Endothelial cell of umbilical vein (primary cell): ENCODE results near the gene MACROD2. TPM values are rescaled to one million over a fixed set of nuclear protein-coding genes. Genes with fewer than 3 reads are reported as not detected.

Source experiments
- BruUV-seq: library from RNA; stranded (reverse); fragments of 400-500 nt; replicated peaks from 2 replicates; lab custom pipeline; 2021; lab: Mats Ljungman, UMichigan
- CTCF ChIA-PET: fragments of 300-600, 350-600 bp; sonication (Branson Sonifier 250); formaldehyde crosslinking; loops from one replicate; lab custom pipeline; 2021; ENCODE audit warnings: antibody characterized with exemption, inconsistent platforms; lab: Charles Lee
- POLR2A ChIA-PET: fragments of 300-600, 350-600 bp; sonication (Branson Sonifier 250); formaldehyde crosslinking; loops from one replicate; lab custom pipeline; 2021; ENCODE audit warnings: antibody characterized with exemption, inconsistent platforms; lab: Charles Lee
- DNase-seq: peaks from one replicate; pipeline ENCODE4 v3.0.0-alpha.2; 2011; ENCODE audit warnings: low read depth, low spot score
- FAIRE-seq: peaks from 2 replicates; lab custom pipeline; 2011; peaks lifted over from hg19 to GRCh38; lab: Jason Lieb, UNC
- H2AFZ ChIP-seq: 2 replicates; pipeline ENCODE4 v1.6.0; 2012; ENCODE audit warnings: low read depth, low read length, control low read depth, inconsistent platforms
- H3K27ac ChIP-seq: 2 replicates; pipeline ENCODE4 v1.5.1; 2011; ENCODE audit warnings: low read depth, mild to moderate bottlenecking, control low read depth, low read length, moderate library complexity; ENCODE audit not compliant: insufficient read depth
- H3K27me3 ChIP-seq, 2 experiments: 2 replicates each; pipeline versions ENCODE4 v1.6.0 to v1.6.1; 2011; ENCODE audit warnings: low read length in 2 of 2, mixed read lengths in 1 of 2; ENCODE audit not compliant: control insufficient read depth in 2 of 2, insufficient read depth in 2 of 2
- H3K36me3 ChIP-seq, 2 experiments: 2 replicates in 1 of 2; 3 replicates in 1 of 2; pipeline ENCODE4 v1.5.1; 2011; ENCODE audit warnings: low read length in 2 of 2, mild to moderate bottlenecking in 1 of 2, moderate library complexity in 1 of 2; ENCODE audit not compliant: control insufficient read depth in 2 of 2, insufficient read depth in 2 of 2; ENCODE audit errors: extremely low read depth in 1 of 2
- H3K4me1 ChIP-seq: 3 replicates; pipeline ENCODE4 v1.5.1; 2011; ENCODE audit warnings: mild to moderate bottlenecking, low read length; ENCODE audit not compliant: control insufficient read depth, insufficient read depth; ENCODE audit errors: extremely low read depth
- H3K4me2 ChIP-seq: 2 replicates; pipeline ENCODE4 v1.6.1; 2011; ENCODE audit warnings: low read length, control low read depth, mixed read lengths; ENCODE audit not compliant: insufficient read depth
- H3K4me3 ChIP-seq, 3 experiments: fragments of 200-600 bp in 1 of 3; sonication (generic), shearing (Covaris generic) in 1 of 3; replicated peaks in 1 of 3; 2 replicates each; pipeline ENCODE4 v1.5.1; 2011 to 2016; ENCODE audit warnings: control low read depth in 3 of 3, low read length in 3 of 3, mild to moderate bottlenecking in 2 of 3, inconsistent platforms in 1 of 3, low read depth in 1 of 3, moderate library complexity in 1 of 3; ENCODE audit not compliant: insufficient read depth in 1 of 3
- H3K79me2 ChIP-seq: 2 replicates; pipeline ENCODE4 v1.6.0; 2012; ENCODE audit warnings: low read length, inconsistent platforms; ENCODE audit not compliant: control insufficient read depth, insufficient read depth
- H3K9ac ChIP-seq: replicated peaks from 2 replicates; pipeline ENCODE3; 2011; ENCODE audit warnings: low read length, control low read depth; ENCODE audit not compliant: insufficient read depth; ENCODE audit errors: extremely low read depth
- H3K9me1 ChIP-seq: replicated peaks from 3 replicates; pipeline ENCODE4 v1.6.0; 2011; ENCODE audit warnings: mild to moderate bottlenecking, low read length; ENCODE audit not compliant: control insufficient read depth, insufficient read depth; ENCODE audit errors: extremely low read depth
- H3K9me3 ChIP-seq: replicated peaks from 2 replicates; pipeline ENCODE4 v1.5.1; 2012; ENCODE audit warnings: low read length, inconsistent platforms; ENCODE audit not compliant: control insufficient read depth, insufficient read depth
- H4K20me1 ChIP-seq: replicated peaks from 2 replicates; pipeline ENCODE3; 2011; ENCODE audit warnings: mild to moderate bottlenecking, low read length; ENCODE audit not compliant: control insufficient read depth, insufficient read depth; ENCODE audit errors: extremely low read depth
- CTCF ChIP-seq, 2 donors: IDR thresholded peaks; 1 replicate in 1 of 2; 2 replicates in 1 of 2; pipeline ENCODE4 v1.5.1; 2011; ENCODE audit warnings: low read length in 2 of 2, mild to moderate bottlenecking in 2 of 2, moderate library complexity in 2 of 2, control low read depth in 1 of 2, inconsistent platforms in 1 of 2, low read depth in 1 of 2; ENCODE audit not compliant: insufficient read depth in 1 of 2; ENCODE audit errors: extremely low read depth in 1 of 2
- POLR2AphosphoS5 ChIP-seq: IDR thresholded peaks from 2 replicates; pipeline ENCODE4 v1.6.1; 2012; ENCODE audit warnings: low read depth, mild to moderate bottlenecking, control low read depth, low read length, moderate library complexity; ENCODE audit not compliant: insufficient read depth
- dilution Hi-C: fragments of 300-500 bp; cut with MboI; formaldehyde crosslinking; loops from one replicate; pipeline ENCODE4 v1.15.0; 2019; ENCODE audit warnings: low sequenced_read_pairs; ENCODE audit not compliant: extremely low pct_ligation_motif_present
- intact Hi-C: fragments of 100-400 bp; cut with micrococcal nuclease; formaldehyde crosslinking; loops from one replicate; pipeline ENCODE4 v1.10.0; 2022
- polyA plus RNA-seq, 4 experiments: library from polyadenylated mRNA; depleted of rRNA in 3 of 4; stranded (reverse) in 3 of 4; unstranded in 1 of 4; fragments of >200 nt; gene quantifications; 2 replicates each; pipeline versions ENCODE4 v1.2.1 to v1.2.3, GENCODE V29; 2011 to 2012; ENCODE audit warnings: missing spikeins in 1 of 4
- total RNA-seq: library from RNA; stranded (reverse); gene quantifications from 2 replicates; pipeline ENCODE4 v1.2.3, GENCODE V29; 2021

MACROD2 gene
- total and polyA plus RNA-seq, 2 donors (not counting 3 experiments of a cell fraction or from before 2014, with no cell fraction given), result 0.11 to 0.73 TPM

GRCh38 chr20:15930311-15931305, 1935.3 kb downstream of the MACROD2 start:
- Histone ChIP-seq H3K79me2 (no peaks in the 10 kb centered on the region), H3K4me1 (no peaks in the 10 kb centered on the region), H4K20me1 (no peaks in the 10 kb centered on the region), H3K9me3 (no peaks in the 10 kb centered on the region), H2AFZ (peak overlapping the region; percentile 82), H3K36me3 (no peaks in the 10 kb centered on the region), H3K27ac (no peak overlapping the region), H3K9ac (no peak overlapping the region), H3K9me1 (no peaks in the 10 kb centered on the region), H3K4me2 (peak overlapping the region; percentile 70), H3K27me3 (no peaks in the 10 kb centered on the region), H3K4me3 (peak overlapping the region in 1 of 3 experiments; percentile 28)
- dilution Hi-C loops, result no loop called here
- intact Hi-C loops, result loop anchor here (1.0 to 10.0 kb wide), 5 partner anchors 439 to 1596 kb away; partner anchors contain the start of gene FLRT3
- no TSS peak for BruUV-seq
- CTCF ChIA-PET, result interaction anchor here (0.6 to 1.8 kb wide), 4 partner anchors 439 to 1762 kb away, joined by 4 to 8 read pairs (median 4); partner anchors contain the start of gene FLRT3
- FAIRE-seq (peak; percentile 77), DNase-seq (peak; percentile 54)
- POLR2A ChIA-PET, result no interaction called here
- TF ChIP-seq CTCF (IDR thresholded peaks at IDR 0.05; ENCODE audit: extremely low read depth in 1 of 2, insufficient read depth in 1 of 2, low read depth in 1 of 2, low read length in 2 of 2) (peak; percentile 17 to 50), POLR2AphosphoS5 (no peak)
